ENCODE data around the gene SCD5.

Gene SCD5

DNA sequence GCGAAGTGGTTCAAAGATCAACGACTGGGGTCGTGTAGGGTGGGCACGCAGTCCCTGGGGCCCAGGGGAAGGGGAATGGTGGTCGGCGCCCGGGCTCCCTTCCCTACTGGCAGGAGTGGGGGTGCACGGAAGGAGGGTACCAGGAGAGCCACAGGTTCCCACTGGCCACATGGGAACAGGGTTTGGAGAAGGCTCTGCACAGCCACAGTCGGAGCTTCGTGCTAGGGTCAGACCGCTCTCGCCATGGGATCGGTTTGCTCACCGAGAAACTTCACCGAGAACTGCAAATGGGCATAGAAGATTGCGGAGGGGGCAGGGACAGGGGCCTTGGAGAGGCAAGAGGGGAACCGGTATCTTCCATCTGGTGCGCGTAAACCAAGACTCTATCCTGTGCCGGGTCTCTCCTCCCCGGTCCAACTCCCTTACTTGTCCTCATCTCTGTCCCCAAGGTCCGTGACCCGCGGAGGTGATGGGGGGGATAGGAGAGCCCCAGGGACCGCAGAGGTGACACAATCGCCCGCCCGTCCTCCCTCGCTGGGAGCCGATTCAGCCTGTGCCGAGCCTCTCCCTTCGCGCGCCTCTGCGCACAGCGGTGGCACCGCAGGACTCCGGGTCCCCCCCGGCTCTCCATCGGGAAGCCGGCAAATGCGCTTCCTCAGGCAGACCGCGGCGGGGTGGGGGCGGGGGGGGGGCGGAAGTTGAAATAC, 1.0 kb downstream of the SCD5 start:
- no peak overlapping the region for H3K27ac ChIP-seq
- no peak for DNase-seq (ENCODE audit: low read depth, low spot score)

DNA sequence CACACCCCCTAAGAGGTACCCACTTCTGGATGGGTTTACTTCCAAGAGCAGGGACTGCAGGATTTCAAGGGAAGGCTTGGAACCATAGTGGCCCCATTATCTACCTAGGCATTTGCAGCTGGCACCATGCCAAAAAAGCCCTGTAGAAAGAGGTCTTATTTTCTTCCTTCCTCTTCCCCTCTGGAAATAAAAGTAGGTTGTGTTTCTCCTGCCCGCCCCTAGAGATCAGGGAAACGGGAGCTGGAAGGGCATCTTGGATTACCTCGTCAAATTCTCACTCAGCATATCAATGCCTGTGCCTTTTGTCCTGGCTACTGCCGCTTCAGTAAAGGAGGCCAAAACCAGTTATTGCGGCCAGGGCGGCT, 1.6 kb downstream of the SCD5 start:
- DNase-seq (ENCODE audit: low read depth, low spot score), result no peak
- no peak overlapping the region for H3K27ac ChIP-seq

DNA sequence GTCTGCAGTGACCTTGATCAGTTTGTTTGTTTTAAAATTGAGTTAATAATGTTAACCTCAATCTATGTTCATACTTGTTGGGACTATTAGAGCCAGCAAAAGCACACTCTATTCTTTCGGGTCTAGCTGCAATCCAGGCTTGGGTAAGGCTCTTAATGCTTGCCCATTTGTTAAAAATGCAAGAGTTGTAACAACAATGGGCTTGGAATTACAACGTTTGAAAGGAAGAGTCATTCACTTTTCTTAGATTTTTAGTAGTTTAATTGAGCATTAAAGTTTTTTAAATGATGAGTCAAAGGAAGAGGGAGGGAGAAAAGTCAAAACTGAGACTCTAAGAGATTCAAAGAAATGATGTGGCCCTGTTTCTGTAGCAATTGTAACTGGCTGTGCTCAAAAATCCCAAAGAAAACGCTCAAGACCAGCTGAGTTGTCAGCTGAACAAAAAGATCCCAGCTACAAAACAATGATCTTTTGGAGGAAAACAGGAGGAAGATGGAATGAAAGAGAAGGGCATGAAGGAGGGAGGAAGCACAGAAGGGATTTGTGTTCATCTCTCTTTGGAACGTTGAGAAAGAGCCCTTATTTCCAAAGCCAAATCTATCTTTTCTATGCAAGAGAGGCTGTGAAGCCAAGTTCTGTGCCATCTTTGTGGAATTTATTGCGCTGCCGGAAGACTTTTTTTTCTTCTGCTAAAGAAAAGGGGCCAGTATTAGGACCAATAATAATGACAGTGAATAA, 5.5 kb downstream of the SCD5 start:
- no peak for DNase-seq (ENCODE audit: low read depth, low spot score)
- no peak overlapping the region for H3K27ac ChIP-seq

DNA sequence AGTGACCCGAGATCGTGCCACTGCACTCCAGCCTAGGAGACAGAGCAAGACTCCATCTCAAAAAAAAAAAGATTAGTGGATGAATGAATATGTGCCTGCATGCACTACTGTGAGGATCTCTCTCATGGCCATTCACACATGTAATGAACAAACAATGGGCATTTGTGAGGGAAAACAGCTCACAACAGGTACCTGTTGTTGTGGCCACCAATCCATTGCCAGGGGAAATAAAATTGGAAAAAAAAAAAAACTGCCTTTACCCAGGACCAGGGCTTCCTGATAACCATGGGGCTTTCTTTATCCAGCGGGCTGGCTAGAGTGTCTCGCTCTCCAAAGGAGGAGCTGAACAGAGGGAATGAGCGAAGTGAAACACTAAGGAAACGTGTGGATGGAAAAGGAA, 7.4 kb downstream of the SCD5 start:
- DNase-seq (ENCODE audit: low read depth, low spot score), result no peak
- no peak overlapping the region for H3K27ac ChIP-seq

DNA sequence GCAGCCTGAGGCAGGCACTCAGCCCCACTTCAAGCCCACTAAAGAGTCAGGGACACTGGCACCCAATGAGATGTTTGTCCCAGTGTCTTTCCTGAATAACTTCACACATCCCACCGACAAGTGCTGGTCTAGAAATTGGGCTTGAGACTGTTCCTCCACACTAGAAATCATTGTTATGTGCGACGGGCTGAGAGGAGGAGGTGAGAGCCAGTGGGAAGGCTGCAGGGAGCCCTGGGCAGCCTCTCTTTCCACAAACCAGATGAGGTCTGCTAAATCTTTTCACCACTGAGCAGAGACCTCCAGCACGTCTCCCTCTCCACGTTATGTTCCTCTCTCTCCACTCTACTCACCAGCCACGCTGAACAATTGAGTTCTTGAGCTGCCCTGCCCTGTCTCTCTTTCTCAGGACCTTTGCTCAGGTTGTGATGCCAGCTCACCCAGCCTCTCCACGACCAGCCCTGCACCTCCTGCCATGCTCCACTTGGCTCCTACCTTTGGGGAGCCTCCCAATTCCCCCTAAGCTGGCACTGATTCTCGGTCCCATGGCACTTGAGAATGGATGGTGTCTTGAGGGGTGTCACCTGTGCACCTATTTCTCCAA, 8.4 kb downstream of the SCD5 start:
- no peak for DNase-seq (ENCODE audit: low read depth, low spot score)
- no peak overlapping the region for H3K27ac ChIP-seq

DNA sequence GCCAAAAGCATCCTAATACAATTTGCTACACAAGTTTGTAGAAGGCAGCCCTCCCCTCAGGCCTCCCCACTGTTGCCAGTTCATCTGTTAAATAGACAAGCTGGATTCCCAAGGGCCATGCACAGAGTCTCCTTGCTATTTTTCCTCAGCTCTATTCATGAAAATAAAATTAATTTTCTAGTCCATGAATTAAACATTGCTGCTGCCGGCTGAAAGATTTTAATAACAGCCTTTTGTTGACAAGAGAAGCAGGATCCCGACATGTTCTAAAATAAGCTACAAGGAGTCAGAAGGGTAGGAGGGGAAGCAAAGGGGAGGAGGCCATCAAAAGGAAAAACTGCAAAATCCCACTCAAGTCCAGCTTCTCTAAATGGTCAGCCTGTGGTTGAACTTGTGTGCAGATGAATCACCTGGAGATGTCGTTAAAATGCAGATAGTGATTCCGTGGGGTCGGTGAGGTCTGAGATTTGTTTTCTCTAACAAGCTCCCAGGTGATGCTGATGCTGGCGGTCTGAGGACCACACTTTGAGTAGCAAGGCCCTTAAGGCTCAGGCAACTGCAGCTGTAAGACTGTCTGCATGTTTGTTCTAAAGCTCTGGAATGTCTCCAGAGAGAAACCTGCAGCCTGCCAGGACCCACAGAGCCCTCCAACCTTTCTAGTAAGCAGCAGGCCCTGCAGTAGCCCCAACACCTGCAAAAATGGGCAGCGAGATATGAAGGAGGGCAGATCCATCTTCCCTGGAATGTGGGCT, 9.4 kb downstream of the SCD5 start:
- no peak overlapping the region for H3K27ac ChIP-seq
- no peak for DNase-seq (ENCODE audit: low read depth, low spot score)

DNA sequence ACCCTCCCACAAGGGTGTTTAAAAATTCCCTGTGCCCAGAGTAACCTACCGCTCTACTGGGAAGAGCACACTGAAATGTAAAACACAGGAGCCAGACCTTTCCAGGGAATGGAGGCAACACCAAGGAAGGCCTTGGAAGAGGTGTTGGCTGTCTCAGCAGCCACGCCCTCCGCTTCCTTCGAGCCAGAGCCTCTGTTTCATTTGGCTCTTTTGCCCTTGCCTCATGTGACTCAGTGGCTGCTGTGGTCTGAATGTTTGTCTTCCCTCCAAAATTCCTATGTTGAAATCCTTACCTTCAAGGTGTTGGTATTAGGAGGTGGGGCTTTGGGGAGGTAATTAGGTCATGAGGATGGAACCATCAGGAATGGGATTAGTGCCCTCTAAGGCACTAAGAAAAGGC, 11.3 kb downstream of the SCD5 start:
- DNase-seq (ENCODE audit: low read depth, low spot score), result peak; percentile 70
- no peak overlapping the region for H3K27ac ChIP-seq

DNA sequence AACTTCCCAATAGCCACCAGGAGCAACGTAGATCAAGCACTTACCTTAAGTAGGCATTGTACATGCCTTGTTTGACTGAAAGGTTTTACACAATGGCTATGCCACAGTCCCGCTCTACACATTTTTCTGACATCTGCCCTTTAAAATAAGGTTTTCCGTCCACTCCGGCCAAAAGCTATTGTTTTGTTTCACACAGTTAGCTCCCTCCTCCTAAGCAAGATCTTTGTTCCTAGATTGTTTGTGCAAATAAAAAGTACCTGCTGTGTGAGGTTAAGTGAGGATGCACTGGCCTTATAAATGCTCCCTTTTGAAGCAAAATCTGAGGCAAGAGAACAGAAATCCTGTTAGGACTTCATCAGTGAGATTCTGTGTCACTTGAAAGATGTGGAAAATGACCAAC, 11.8 kb downstream of the SCD5 start:
- DNase-seq (ENCODE audit: low read depth, low spot score), result no peak
- H3K27ac ChIP-seq, result no peak overlapping the region

DNA sequence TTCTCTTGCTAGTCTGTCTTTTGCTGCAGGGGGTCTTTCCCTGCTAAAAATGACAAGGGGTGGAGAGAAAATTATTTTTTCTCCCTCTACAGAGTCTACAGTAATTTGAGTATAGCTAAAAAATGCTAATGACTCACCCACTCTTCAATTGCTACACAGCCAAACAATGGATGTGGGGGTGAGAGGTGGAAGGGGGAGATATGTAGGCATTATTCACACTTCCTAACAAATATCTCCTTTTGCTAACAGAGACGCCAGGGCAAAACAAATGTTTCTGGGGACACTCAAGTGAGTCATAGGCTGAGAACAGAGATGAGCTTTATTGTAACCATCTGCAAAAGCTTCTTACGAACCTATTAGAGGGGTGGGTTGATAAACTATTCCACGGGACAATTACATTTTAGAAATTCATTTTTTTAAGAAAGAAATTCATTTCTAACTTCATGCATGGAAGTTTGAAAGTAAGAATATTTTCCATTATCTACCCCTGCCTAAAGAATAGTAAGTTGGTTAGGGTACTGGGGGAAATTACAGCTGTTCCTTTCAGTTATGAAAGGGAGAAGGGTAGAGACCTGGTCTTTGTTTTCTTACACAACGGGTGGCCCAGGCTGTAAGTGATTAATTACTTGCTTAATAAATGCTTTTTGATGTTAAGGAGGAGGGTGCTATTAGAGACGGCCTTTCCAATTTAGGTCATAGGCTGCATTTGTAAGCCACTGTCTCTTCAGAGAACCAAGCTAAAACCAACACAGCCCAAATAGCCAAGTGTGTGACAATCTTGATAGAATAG, 12.8 kb downstream of the SCD5 start:
- DNase-seq (ENCODE audit: low read depth, low spot score), result peak; percentile 61
- peak overlapping the region; percentile 53 for H3K27ac ChIP-seq

DNA sequence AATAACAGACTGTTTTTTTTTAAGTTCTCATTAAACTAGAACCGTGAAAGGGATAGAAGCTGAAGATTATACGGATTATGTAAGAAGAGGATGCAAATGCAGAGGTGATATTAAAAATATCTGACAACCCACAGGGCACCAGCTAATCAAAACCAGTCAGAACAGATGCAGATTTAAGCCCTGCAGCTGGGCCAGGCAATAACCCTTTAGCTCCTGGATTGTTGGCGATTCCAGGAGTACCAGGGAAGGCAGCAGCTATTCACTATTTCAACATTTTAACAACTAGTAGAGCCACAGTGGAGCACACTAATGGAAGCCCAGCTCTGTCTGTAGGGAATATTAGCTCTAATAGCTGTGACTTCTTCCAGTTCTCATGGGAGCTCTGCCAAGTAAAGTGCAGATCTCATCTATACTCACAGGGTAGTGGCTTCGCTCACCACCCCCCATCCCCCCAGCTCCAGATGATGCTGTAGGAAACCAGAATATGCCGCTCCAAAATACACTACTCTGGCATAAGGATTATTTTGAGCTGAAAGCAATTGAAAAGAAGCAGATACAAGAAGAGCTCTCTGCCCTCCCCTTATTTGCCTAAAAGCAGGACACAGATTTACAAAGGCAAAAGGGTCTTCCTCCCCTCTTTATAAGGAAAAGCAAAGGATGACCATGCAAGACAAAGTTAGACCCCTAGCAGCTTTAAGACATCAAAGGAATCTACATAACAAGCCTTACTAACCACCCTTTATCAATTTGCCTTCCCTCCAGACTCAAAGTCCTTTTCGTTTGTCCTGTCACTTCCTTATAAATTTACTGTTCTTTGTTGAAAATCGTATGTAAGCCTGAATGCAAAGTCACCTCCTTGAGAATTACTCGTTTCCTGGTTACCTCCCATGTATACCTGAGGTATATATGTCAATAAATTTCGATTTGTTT, 13.7 kb downstream of the SCD5 start:
- H3K27ac ChIP-seq, result peak overlapping the region; percentile 53
- no peak for DNase-seq (ENCODE audit: low read depth, low spot score)

DNA sequence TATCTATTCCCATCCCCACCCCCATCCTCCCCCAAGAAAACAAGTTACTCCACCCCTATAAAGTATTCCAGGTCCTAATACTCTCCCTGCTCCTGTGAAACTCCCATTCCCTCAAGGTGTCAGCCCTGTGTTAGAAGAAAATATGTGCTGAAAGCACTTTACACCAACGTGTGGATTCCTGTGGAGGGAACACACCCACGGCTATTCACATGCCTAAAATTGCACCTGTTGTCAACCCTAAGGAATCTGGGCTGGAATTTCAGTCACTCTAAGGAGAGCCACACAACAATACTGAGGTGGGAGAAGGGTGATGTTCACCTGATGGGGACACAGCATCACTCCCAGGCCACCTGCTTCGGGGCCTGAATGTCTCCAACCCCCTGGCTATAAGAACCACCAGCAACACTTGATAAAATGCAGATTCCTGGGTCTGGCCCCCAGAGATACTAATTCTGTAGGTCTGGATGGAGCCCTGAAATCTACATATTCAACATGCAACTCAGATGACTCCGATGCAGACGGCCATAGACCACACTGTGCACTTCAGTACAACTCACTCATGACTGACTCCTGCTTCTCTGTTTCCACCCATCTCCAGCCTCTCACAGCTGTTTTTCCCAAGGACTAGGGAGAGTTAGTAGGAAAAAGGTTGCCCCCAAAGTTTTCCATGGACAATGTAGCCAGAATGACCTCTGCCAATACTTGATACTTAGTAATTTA, 15.8 kb downstream of the SCD5 start:
- DNase-seq (ENCODE audit: low read depth, low spot score), result no peak
- H3K27ac ChIP-seq, result no peak overlapping the region

DNA sequence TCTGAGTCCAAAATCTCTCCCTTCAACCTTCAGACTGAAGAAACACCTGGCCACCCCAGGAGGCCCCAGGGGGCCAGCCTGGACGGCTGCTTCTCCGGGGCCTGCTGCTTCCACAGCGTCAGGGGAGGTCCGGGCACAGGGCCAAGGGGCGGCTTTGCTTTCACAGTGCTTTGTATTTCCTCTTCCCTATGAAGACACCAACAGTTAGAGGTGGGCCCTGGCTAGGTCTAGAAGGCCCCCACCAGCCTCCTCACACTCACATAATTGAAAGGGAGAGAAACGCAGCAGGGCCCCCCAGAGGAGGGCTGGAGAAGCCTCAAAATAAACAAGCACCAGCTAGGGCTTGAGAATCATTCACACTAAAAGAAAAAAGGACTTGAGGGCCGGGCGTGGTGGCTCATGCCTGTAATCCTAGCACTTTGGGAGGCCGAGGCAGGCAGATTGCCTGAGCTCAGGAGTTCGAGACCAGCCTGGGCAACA, 17.8 kb downstream of the SCD5 start:
- no peak overlapping the region for H3K27ac ChIP-seq
- no peak for DNase-seq (ENCODE audit: low read depth, low spot score)

DNA sequence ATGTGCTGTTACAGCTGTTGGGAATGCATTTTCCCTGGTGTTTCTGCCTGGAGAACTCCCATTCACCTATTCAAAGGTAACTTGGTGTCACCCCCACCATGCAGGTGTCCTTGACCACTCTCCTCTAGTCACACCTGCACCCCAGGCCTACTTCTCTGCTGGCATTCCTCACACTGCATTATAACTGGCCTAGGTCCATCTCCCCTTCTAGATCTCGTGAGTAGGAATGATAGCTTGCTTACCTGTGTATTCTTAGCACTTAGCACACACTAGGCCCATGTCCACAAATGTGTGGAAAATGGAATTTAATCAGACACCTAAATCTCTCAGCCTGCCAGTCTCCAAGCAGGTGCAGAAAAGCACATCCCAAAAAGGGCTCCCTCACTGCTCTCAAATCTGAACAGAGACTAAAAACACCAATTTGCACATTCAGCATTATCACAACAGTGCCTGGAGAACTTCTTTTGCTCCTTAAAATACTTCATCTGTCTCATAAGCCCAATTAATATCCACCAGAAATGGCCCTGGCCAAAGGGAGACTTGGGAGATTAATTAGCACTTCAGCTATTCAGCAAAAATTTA, 18.3 kb downstream of the SCD5 start:
- H3K27ac ChIP-seq, result no peak overlapping the region
- DNase-seq (ENCODE audit: low read depth, low spot score), result no peak

DNA sequence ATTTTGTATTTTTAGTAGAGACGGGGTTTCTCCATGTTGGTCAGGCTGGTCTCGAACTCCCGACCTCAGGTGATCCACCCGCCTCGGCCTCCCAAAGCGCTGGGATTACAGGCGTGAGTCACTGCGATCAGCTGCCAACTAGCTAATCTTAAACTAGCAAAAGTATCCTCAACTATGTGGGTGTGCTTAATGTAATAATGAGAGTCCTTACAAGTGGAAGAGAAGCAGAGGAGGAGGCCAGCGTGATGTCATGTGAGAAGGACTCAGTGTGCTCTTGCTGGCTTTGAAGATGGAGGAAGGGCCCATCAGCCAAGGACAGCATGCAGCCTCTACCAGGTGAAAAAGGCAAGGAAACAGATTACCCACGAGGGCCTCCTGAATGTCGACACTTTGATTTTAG, 19.6 kb downstream of the SCD5 start:
- DNase-seq (ENCODE audit: low read depth, low spot score), result no peak

DNA sequence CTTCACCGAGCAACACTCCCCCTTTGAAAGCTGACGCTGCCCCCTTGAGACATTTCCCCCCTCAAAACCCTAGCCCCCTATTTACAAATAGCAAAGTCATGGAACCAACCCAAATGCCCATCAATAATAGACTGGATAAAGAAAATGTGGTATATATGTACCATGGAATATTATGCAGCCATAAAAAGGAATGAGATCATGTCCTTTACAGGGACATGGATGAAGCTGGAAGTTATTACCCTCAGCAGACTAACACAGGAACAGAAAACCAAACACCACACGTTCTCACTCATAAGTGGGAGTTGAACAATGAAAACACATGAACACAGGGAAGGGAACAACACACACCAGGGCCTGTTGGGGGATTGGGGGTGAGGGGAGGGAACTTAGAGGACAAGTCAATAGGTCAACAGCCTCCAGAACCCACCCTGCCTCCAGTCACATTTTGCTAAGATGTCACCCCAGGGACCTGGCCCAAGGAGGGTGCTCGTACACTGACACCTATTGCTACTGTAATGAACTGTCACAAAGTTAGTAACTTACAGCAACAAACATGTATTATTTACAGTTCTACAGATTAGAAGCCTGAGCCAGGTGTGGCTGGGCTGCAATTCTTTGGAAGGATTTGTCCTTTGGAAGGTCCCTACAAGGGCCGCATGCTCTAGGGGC, 20.6 kb downstream of the SCD5 start:
- no peak overlapping the region for H3K27ac ChIP-seq
- no peak for DNase-seq (ENCODE audit: low read depth, low spot score)

More for the DNA sequence above, 19.6 kb downstream of the SCD5 start:
- H3K27ac ChIP-seq, result no peak overlapping the region

DNA sequence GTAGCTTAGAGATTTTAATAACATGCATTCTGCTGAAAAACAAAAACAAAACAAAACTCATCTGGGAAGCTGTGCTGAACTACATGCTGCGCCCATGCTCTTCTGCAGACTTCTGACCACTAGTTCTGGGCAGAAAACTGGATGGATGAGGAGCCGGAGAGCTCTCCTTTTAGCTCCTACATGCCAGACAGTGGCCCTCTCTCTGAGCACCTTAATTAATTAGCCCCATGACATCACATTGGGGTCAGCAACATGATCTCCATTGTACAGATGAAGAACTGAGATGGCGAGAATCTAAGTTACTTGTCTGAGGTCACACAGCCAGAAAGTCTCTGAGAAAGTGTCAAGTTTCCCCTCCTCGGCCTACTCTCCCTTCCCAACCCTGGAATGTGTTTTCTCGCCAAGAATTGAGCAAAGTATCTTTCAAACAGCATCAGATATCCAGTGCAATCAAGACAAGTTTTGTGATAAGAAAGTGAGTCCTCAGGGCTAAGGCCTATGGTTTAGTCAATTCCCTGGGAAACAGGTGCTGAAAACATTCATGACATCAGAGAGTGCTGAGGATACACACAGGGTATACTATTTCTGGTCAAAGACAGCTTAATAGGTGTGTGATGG, 21.6 kb downstream of the SCD5 start:
- no peak for DNase-seq (ENCODE audit: low read depth, low spot score)
- H3K27ac ChIP-seq, result no peak overlapping the region

DNA sequence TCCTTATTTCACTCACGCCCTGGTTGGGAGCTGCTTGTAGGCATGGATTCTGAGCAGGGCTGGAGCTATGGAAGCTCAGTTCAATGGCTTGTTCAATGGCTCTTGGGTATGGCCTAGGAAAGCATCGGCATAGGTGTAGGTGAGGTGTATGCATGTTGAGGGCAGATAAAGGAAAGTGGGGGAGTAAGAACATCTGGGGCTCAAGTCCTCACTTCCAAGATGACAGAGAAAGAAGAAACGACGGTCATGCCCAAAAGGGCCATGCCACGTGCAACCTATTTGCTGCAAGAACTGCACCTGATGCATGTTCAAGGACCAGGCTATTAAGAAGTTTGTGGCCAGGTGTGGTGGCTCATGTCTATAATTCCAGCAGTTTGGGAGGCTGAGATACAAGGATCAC, 23.4 kb downstream of the SCD5 start:
- H3K27ac ChIP-seq, result no peak overlapping the region
- DNase-seq (ENCODE audit: low read depth, low spot score), result no peak

Measured in epithelial cell of prostate (primary cell).